Femur (tissue), 1 donor: ENCODE results near the gene TRIM8.

Experiments
- DNase-seq: peaks from one replicate; pipeline ENCODE4 v3.0.0-alpha.2; 2017

TRIM8 gene

GRCh38 chr10:102644066-102644645 lies at the start of gene TRIM8:
TSS of gene TRIM8 (plus strand) at chr10:102644479. CDS start at chr10:102644618, 139 bp downstream.
- peak; percentile 67 for DNase-seq

- no peak for DNase-seq
Observed at GRCh38 chr10:102595293-102595692, 49.0 kb upstream of the TRIM8 start.

GRCh38 chr10:102595897-102596296 lies 48.4 kb upstream of the TRIM8 start:
- DNase-seq: no peak

- peak; percentile 55 for DNase-seq
Observed at GRCh38 chr10:102596506-102596971, 47.7 kb upstream of the TRIM8 start.

- no peak for DNase-seq
Observed at GRCh38 chr10:102597131-102597991, 46.9 kb upstream of the TRIM8 start.

GRCh38 chr10:102598243-102598642 lies 46.0 kb upstream of the TRIM8 start:
- DNase-seq: no peak

GRCh38 chr10:102599565-102600327 lies 44.5 kb upstream of the TRIM8 start:
- DNase-seq: peak; percentile 64

- DNase-seq: no peak
Observed at GRCh38 chr10:102600816-102601215, 43.5 kb upstream of the TRIM8 start.

- DNase-seq: no peak
Observed at GRCh38 chr10:102601639-102602038, 42.6 kb upstream of the TRIM8 start.

- DNase-seq: no peak
Observed at GRCh38 chr10:102602272-102603045, 41.8 kb upstream of the TRIM8 start.

GRCh38 chr10:102603946-102604345 lies 40.3 kb upstream of the TRIM8 start:
- DNase-seq: no peak

GRCh38 chr10:102604439-102604841 lies 39.8 kb upstream of the TRIM8 start:
- no peak for DNase-seq

- DNase-seq: no peak
Observed at GRCh38 chr10:102605712-102606111, 38.6 kb upstream of the TRIM8 start.

GRCh38 chr10:102608487-102608886 lies 35.8 kb upstream of the TRIM8 start:
- no peak for DNase-seq

GRCh38 chr10:102610441-102610887 lies 33.8 kb upstream of the TRIM8 start:
- no peak for DNase-seq

- peak; percentile 22 for DNase-seq
Observed at GRCh38 chr10:102611514-102612087, 32.7 kb upstream of the TRIM8 start.

- DNase-seq: no peak
Observed at GRCh38 chr10:102612964-102613275, 31.4 kb upstream of the TRIM8 start.

GRCh38 chr10:102613286-102613685 lies 31.0 kb upstream of the TRIM8 start:
- DNase-seq: peak; percentile 18

GRCh38 chr10:102613785-102614184 lies 30.5 kb upstream of the TRIM8 start:
- peak; percentile 21 for DNase-seq

GRCh38 chr10:102614888-102615287 lies 29.4 kb upstream of the TRIM8 start:
- no peak for DNase-seq

GRCh38 chr10:102615361-102615760 lies 28.9 kb upstream of the TRIM8 start:
- DNase-seq: no peak

GRCh38 chr10:102616066-102616770 lies 28.1 kb upstream of the TRIM8 start:
- DNase-seq: peak; percentile 90
